GM19025 (cell line): Measurements from ENCODE around the gene AQP5.
"Not testable (repeated sequence)": the region's sequence is repeated elsewhere in the genome, so short reads cannot be mapped to it uniquely, and the experiment has no call there.

Source experiments
- ATAC-seq: cut with Tn5 transposase; IDR thresholded peaks from one replicate; pipeline ENCODE4 v1.9.1; 2021; ENCODE audit warnings: mild to moderate bottlenecking, low read depth, moderate library complexity; ENCODE audit not compliant: unreplicated experiment

The AQP5 gene

DNA sequence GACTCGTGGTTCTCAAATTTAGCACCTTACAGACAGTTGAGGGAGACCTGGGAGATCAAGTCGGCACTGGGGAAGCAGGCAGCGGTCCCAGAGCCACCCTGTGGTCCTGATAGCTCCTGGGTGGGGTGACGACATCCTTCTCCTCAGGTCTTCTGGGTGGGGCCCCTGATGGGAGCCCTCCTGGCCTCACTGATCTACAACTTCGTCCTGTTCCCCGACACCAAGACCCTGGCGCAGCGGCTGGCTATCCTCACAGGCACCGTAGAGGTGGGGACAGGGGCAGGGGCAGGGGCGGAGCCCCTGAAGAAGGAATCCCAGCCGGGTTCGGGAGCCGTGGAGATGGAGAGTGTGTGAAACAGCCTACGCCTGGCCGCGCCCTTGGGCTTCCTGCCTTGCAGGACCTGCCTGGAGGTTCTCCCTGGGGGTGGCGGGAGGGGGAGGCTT, 13.7 kb downstream of the AQP5 start:
- ATAC-seq: no peak

- no peak for ATAC-seq
Measured at GRCh38 chr12:49976557-49976956, 14.9 kb downstream of the AQP5 start.

DNA sequence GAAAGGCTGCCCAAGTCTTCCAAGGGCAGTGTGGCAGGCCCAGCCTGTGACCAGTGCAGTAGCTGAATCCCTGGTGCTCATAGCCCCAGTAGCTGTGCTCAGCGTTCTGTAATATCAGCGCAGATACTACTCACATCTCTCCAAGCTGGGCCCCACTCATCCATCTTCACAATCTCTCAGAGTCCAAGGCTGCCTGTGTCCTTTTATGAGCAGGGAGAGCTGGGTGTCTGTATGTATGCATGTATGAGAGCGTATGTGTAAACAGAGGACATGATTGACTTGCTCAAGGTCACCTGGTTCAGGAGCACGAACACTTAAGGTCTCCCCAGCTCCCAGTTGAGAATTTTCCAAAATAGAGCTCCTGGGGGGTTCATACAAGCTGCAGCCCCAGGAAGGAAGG, 16.5 kb downstream of the AQP5 start:
- no peak for ATAC-seq

DNA sequence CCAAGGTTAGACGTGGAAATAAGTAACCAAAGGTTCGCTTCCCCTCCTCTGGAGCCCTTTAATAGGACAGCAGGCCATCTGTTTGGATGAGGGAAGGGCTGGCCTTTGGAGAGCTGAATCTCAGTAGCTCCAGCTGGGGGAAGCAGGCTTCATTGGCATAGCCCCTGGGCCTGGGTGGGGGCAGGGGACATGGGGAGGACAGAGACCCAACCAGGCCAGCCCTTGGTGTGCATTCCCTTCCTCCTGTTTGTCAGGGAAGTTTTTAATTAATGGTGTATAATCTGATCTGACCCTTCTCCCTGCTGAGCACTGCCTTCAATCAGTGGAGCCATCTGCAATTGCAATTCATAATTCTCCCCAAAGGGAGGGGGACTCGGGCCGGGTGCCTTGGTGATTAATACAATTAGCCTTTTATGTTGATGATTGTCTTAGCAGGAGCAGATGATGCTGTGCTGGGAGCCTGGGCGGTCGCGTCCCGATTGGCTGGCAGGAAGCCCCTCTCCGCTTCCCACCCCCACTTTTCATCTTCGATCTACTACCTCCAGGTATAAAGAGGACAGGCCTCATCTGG, 17.4 kb downstream of the AQP5 start:
- ATAC-seq: no peak

- ATAC-seq: no peak
Measured at GRCh38 chr12:49979791-49980190, 18.1 kb downstream of the AQP5 start.

- no peak for ATAC-seq
Measured at GRCh38 chr12:49980501-49981349, 19.1 kb downstream of the AQP5 start.

DNA sequence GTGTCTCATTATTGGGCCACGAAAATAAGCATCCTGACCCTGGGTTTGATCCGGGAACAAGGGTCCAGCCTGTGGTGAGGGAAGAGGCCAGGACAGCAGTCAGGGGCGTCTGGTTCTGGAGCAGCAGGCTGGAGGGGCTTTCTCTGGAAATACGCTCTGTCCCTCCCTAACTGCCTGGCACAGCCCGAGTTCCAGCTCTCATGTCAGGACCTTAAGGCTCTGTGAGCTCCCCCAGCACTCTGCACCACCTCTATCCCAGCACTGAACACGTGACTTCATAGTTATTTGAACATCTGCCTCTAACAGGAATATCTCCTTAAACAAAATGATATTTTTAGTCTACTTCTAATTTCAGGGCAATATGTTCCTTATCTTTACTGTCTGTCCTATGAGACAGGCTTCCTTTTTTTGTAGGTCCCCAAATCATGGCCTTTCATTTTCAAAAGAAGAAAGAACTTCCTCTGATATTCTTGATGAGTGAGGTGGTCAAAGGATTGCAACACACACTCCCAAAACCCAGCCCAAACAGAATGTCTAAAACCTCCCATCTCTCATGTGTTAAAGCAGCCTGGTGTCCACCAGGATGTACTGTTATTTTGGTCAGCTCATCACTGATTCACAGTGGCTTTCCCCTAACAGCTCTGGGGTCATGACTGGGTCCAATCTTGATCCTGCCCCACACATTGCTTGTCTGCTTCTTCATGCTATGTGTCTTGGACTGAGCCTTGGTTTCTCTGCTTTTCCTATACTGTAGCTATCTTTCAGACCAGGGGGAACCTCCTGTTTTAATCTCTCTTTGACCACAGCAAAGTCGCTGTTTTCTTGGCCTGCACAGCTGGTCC, 20.8 kb downstream of the AQP5 start:
- ATAC-seq: no peak

DNA sequence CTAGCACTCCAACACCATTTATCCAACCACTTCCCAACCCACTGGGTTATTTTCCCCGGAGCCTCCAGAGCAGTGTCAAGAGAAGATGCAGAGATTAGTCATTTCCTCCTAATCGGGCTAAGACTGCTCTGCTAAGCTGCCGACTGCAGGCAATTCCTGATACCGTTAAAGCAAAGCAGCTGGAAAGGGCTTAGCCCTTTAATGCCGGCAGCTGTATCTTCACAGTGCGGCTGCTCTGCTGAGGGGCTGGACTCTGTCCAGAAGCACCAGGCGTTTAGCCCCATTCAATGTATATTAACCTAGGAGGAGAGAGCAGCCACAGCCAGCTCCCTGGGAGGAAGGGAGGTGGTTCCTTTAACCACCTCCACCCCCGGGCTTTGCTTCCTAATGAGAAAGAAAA, 22.2 kb downstream of the AQP5 start:
- ATAC-seq: no peak

GRCh38 chr12:49984476-49985359, 23.0 kb downstream of the AQP5 start:
- ATAC-seq: no peak

DNA sequence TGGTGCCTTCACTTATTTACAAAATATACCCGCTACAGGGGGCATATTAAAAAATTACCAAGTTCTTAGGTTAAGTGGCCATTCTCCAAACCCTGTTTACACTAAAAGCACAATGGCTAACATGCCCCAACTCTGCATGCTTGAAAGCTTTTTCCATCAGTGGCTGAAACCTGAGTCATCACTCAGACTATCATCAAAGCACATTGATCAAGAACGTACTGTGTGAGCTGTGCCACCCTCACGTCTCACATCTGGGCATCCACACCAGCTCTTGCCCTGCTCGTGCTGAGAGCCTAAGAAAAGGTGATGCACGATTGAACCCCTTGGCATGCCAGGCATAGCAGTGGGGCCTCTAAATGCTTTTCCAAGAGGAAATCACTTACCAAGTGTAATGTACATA, 24.3 kb downstream of the AQP5 start:
- no peak for ATAC-seq

- not testable (repeated sequence) for ATAC-seq
Measured at GRCh38 chr12:49986476-49986875, 24.8 kb downstream of the AQP5 start.

DNA sequence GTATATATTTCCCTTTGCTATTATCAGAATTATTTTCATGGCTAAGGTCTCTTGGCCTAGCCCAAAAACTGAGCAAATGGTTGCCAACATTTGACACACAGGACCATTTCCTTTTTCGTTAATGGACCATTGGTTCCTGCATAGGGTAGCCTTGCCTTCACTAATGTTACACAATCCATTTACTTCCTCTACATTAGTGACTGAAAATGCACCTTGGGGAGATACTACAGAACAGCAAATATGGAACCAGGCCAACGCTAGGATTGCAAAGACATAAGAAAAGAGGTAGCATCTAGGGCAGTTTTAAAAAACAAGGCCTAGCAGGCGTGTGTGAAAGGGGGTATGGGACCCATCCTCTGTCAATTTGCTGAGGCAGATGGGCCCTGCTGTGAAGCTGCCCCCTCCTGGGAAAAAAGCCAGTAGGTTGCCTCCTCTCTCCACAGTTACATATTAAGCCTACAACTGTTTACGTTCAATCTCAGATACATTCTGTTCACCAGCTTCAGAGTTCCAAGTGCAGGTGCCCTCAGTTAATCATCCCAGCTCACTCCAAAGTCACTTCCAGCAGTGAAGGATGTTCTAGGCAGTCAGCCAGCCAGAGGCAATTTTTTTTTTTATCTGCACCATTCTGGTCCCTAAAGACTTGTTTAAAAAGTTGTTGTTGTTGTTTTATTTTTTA, 26.1 kb downstream of the AQP5 start:
- ATAC-seq: no peak

DNA sequence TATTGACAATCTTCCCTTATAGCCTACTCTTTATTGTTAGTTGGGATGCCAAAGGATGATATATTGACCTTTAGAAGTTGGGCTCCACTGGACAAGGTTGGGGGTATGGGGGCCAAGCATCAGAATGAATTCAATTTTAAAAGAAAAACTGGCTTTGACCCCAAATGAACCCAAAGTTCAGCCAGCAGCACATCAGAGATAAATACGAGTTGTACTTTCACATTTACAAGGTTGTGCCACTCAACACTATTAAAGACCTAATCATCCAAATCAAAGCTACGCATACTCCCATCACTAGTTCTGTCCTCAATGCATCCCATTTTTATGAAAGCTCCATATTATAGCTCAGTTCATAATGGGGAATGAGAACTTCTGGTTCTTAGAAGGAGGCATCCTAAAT, 27.7 kb downstream of the AQP5 start:
- ATAC-seq: not testable (repeated sequence)

- ATAC-seq: no peak
Measured at GRCh38 chr12:49990273-49990672, 28.6 kb downstream of the AQP5 start.

GRCh38 chr12:49998453-49998852, 36.8 kb downstream of the AQP5 start:
- no peak for ATAC-seq

DNA sequence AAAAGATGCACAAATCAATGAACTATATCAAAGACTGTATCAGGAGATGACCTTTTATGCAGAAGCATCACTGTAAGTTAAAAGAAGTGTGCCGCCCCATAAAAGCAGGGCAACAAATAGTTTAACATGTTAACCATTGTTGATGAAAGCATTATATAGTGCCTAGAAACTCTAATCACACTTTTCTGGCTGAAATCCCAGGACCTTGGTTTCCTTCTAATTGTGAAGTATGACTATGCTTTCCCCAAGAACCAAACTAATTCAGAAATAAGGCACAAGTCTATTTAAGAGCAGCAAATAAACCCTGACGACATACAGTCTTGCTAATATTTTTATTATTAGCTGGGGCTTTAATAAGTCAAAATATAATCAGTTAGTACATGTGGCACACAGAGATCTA, 41.9 kb downstream of the AQP5 start:
- no peak for ATAC-seq

DNA sequence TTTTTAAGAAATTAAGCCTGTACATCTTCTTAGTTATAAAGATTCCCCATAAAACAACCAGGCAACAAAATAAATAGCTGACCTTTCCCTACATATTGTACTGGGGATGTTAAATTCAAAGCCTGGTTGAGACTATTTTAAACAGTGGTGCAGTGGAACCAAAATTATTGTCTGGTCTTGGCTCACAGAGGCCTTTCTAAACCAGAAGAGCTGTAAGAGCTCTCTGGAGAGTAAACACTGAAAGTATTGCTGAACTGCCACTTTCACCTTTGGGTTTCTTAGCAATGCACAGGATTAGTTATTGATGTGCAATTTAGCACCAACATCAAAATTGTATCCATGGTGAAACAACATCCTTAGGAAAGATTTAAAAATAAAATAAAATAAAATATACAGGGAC, 43.0 kb downstream of the AQP5 start:
- ATAC-seq: no peak

- no peak for ATAC-seq
Measured at GRCh38 chr12:50005175-50005574, 43.5 kb downstream of the AQP5 start.

DNA sequence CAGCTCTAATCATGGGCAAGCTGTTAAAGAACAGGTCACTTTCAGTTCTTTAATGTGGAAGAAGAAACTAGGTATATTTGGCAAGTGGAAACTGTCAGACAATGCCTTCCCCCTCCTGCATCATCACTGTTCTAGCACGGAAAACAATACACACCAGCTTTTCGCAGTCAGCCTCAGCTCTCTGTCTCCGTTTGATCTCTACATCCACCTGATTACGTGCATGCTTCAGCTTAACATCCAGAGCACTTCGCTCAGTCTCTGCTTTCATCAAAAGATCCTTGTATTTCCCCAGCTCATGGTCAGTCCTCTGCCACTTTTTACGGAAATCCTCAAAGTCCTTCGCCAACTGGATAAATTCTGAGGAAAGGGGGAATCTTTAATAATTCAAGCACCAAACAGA, 44.6 kb downstream of the AQP5 start:
- ATAC-seq: no peak
